Measurements from ENCODE around the gene DENND10. TPM values are rescaled to one million over a fixed set of nuclear protein-coding genes. Genes with fewer than 3 reads are reported as not detected.
"Not testable (repeated sequence)": the region's sequence is repeated elsewhere in the genome, so short reads cannot be mapped to it uniquely, and the experiment has no call there.

Gene DENND10
- total RNA-seq, 3 donors from 2014 or later: 33.8 to 55.0 (median 37.3) TPM

- Histone ChIP-seq H3K27ac (peak overlapping the region; percentile 26 to 76), H3K4me1 (peaks cover 0 to 4% of the 10 kb centered on the region in 2 donors), H3K36me3 (no peaks in the 10 kb centered on the region), H3K4me3 (peak overlapping the region in 2 of 3 donors; percentile 42 to 47), H3K27me3 (no peaks in the 10 kb centered on the region), H3K9me3 (no peaks in the 10 kb centered on the region)
- intact Hi-C loops (cut with DNase I; ENCODE audit: low total_unique reads): no loop called here
- peak in 1 of 2 donors; percentile 30 for DNase-seq (ENCODE audit: low spot score in 2 of 2)
- TF ChIP-seq, protein P1, sequence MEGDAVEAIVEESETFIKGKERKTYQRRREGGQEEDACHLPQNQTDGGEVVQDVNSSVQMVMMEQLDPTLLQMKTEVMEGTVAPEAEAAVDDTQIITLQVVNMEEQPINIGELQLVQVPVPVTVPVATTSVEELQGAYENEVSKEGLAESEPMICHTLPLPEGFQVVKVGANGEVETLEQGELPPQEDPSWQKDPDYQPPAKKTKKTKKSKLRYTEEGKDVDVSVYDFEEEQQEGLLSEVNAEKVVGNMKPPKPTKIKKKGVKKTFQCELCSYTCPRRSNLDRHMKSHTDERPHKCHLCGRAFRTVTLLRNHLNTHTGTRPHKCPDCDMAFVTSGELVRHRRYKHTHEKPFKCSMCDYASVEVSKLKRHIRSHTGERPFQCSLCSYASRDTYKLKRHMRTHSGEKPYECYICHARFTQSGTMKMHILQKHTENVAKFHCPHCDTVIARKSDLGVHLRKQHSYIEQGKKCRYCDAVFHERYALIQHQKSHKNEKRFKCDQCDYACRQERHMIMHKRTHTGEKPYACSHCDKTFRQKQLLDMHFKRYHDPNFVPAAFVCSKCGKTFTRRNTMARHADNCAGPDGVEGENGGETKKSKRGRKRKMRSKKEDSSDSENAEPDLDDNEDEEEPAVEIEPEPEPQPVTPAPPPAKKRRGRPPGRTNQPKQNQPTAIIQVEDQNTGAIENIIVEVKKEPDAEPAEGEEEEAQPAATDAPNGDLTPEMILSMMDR (IDR thresholded peaks at IDR 0.05): no peak
- no peak for TF ChIP-seq POLR2A (IDR thresholded peaks at IDR 0.05)
- peak in 1 of 3 donors; percentile 31 for TF ChIP-seq POLR2AphosphoS5 (IDR thresholded peaks at IDR 0.05)
Observed at GRCh38 chr10:119101366-119102098, 2.4 kb upstream of the DENND10 start.

GRCh38 chr10:119103241-119103902 lies 541 bp upstream of the DENND10 start:
- no peak for DNase-seq (ENCODE audit: low spot score in 2 of 2)
- H3K4me3 ChIP-seq: peak overlapping the region in 2 of 3 donors; percentile 92 to 98

DNA sequence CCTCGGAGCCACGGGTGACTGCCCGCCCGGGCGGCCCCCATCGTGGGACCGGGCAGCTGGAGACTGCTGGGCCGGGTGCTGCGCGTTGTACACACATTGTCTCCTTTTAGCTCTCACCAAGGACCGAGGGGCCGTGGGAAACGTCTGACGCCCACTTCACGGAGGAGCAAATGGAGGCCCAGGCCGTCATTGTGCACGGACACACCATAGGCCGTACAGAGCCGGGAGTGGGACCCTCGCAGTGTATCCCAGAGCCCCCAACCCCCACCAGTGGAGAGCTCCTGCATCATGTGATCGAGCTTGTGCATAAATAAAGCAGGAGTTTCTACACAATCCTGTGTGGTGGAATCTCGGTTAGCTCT lies 722 bp downstream of the DENND10 start:
- Histone ChIP-seq H3K9me3 (no peaks in the 10 kb centered on the region), H3K4me1 (peaks cover 0 to 4% of the 10 kb centered on the region in 2 donors), H3K36me3 (no peaks in the 10 kb centered on the region), H3K27ac (peak overlapping the region in 1 of 2 donors; percentile 81), H3K4me3 (peak overlapping the region; percentile 79 to 98 (median 92)), H3K27me3 (no peaks in the 10 kb centered on the region)
- intact Hi-C loops (cut with DNase I; ENCODE audit: low total_unique reads): no loop called here
- DNase-seq (ENCODE audit: low spot score in 2 of 2): no peak
- TF ChIP-seq POLR2A (IDR thresholded peaks at IDR 0.05): no peak
- no peak for TF ChIP-seq POLR2AphosphoS5 (IDR thresholded peaks at IDR 0.05)
- TF ChIP-seq, protein P1 (IDR thresholded peaks at IDR 0.05): no peak

More at GRCh38 chr10:119103241-119103902, 541 bp upstream of the DENND10 start:
- intact Hi-C loops (cut with DNase I; ENCODE audit: low total_unique reads): no loop called here
- Histone ChIP-seq H3K4me1 (peaks cover 0 to 4% of the 10 kb centered on the region in 2 donors), H3K27me3 (no peaks in the 10 kb centered on the region), H3K36me3 (no peaks in the 10 kb centered on the region), H3K27ac (peak overlapping the region; percentile 70 to 81), H3K9me3 (no peaks in the 10 kb centered on the region)
- no peak for TF ChIP-seq POLR2AphosphoS5 (IDR thresholded peaks at IDR 0.05)
- no peak for TF ChIP-seq POLR2A (IDR thresholded peaks at IDR 0.05)
- TF ChIP-seq, protein P1 (IDR thresholded peaks at IDR 0.05): no peak

- intact Hi-C loops (cut with DNase I; ENCODE audit: low total_unique reads): no loop called here
- DNase-seq (ENCODE audit: low spot score in 2 of 2): no peak
- no peaks in the 10 kb centered on the region for H3K9me3 ChIP-seq
- peak overlapping the region in 2 of 3 donors; percentile 92 to 98 for H3K4me3 ChIP-seq
- H3K27ac ChIP-seq: no peak overlapping the region
- TF ChIP-seq POLR2A (IDR thresholded peaks at IDR 0.05): no peak
- no peak for TF ChIP-seq POLR2AphosphoS5 (IDR thresholded peaks at IDR 0.05)
- TF ChIP-seq, protein P1 (IDR thresholded peaks at IDR 0.05): no peak
- H3K4me1 ChIP-seq: peaks cover 0 to 4% of the 10 kb centered on the region in 2 donors
- no peaks in the 10 kb centered on the region for H3K27me3 ChIP-seq
- no peaks in the 10 kb centered on the region for H3K36me3 ChIP-seq
Observed at GRCh38 chr10:119105155-119105554, 1.2 kb downstream of the DENND10 start.

GRCh38 chr10:119105899-119106298 lies 2.0 kb downstream of the DENND10 start:
- H3K4me3 ChIP-seq; DNase-seq (ENCODE audit: low spot score in 2 of 2); H3K4me1 ChIP-seq; intact Hi-C loops (cut with DNase I; ENCODE audit: low total_unique reads); H3K9me3 ChIP-seq; H3K27me3 ChIP-seq; H3K27ac ChIP-seq; H3K36me3 ChIP-seq: not testable (repeated sequence)

GRCh38 chr10:119107106-119107505 lies 3.2 kb downstream of the DENND10 start:
- H3K4me1 ChIP-seq; DNase-seq (ENCODE audit: low spot score in 2 of 2); intact Hi-C loops (cut with DNase I; ENCODE audit: low total_unique reads); H3K4me3 ChIP-seq; H3K27ac ChIP-seq; H3K27me3 ChIP-seq; H3K36me3 ChIP-seq; H3K9me3 ChIP-seq: not testable (repeated sequence)

DNA sequence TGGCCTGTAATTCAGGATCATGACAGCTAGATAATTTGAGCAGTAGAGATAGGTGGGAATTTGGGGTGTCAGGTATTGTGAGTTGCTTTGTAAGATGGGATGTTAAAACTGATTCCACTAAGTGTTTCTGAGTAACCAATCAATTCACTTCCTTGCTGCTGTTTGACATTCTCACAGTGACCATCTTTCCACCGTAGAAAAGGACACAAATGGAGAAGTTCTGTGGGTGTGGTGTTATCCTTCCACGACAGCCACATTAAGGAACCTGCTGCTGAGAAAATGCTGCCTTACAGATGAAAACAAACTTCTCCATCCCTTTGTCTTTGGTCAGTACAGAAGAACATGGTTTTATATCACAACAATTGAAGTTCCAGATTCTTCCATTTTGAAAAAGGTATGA lies 3.9 kb downstream of the DENND10 start:
- intact Hi-C loops (cut with DNase I; ENCODE audit: low total_unique reads); H3K4me3 ChIP-seq; H3K36me3 ChIP-seq: not testable (repeated sequence)

More for the DNA sequence above, 3.9 kb downstream of the DENND10 start:
- H3K4me1 ChIP-seq; DNase-seq (ENCODE audit: low spot score in 2 of 2); H3K9me3 ChIP-seq; H3K27me3 ChIP-seq; H3K27ac ChIP-seq: not testable (repeated sequence)
